Muscle of back (tissue), 11 donors: ENCODE results near the gene SNX11. TPM values are rescaled to one million over a fixed set of nuclear protein-coding genes. Genes with fewer than 3 reads are reported as not detected.

Experiments used
- DNase-seq, 3 donors: peaks; one replicate each; pipeline versions ENCODE4 v3.0.0 to v3.0.0-alpha.2; 2013
- polyA plus RNA-seq, 10 donors: library from polyadenylated mRNA; unstranded; fragments of 120-200 nt; gene quantifications; one replicate each; pipeline ENCODE4 v1.2.1, GENCODE V29; 2013; ENCODE audit not compliant: insufficient read length in 10 of 10

The SNX11 gene
- polyA plus RNA-seq, 10 donors: 9.0 to 11.7 (median 11.0) TPM

GRCh38 chr17:48128400-48128799 lies 20.8 kb downstream of the SNX11 start:
- DNase-seq: no peak

- DNase-seq: no peak
Observed at GRCh38 chr17:48129981-48130380, 22.4 kb downstream of the SNX11 start.

GRCh38 chr17:48131216-48131824 lies 23.8 kb downstream of the SNX11 start:
- DNase-seq: peak; percentile 60 to 81 (median 79)

- DNase-seq: no peak
Observed at GRCh38 chr17:48132385-48132784, 24.8 kb downstream of the SNX11 start.

- DNase-seq: no peak
Observed at GRCh38 chr17:48134912-48135480, 27.4 kb downstream of the SNX11 start.

GRCh38 chr17:48137656-48138055 lies 30.1 kb downstream of the SNX11 start:
- no peak for DNase-seq

- no peak for DNase-seq
Observed at GRCh38 chr17:48139944-48140343, 32.4 kb downstream of the SNX11 start.

GRCh38 chr17:48143629-48144028 lies 36.1 kb downstream of the SNX11 start:
- no peak for DNase-seq

- DNase-seq: no peak
Observed at GRCh38 chr17:48144231-48144630, 36.7 kb downstream of the SNX11 start.

- no peak for DNase-seq
Observed at GRCh38 chr17:48144976-48145798, 37.6 kb downstream of the SNX11 start.

GRCh38 chr17:48148029-48148770 lies 40.6 kb downstream of the SNX11 start:
- DNase-seq: no peak

- DNase-seq: peak in 2 of 3 donors; percentile 16 to 47
Observed at GRCh38 chr17:48148854-48149786, 41.6 kb downstream of the SNX11 start.

GRCh38 chr17:48149787-48150463 lies 42.4 kb downstream of the SNX11 start:
- DNase-seq: no peak

GRCh38 chr17:48150597-48151001 lies 43.0 kb downstream of the SNX11 start:
- no peak for DNase-seq

GRCh38 chr17:48151220-48151619 lies 43.7 kb downstream of the SNX11 start:
- DNase-seq: no peak

- no peak for DNase-seq
Observed at GRCh38 chr17:48152289-48152688, 44.7 kb downstream of the SNX11 start.

- no peak for DNase-seq
Observed at GRCh38 chr17:48153691-48154358, 46.3 kb downstream of the SNX11 start.

GRCh38 chr17:48155889-48156611 lies 48.5 kb downstream of the SNX11 start:
- no peak for DNase-seq

GRCh38 chr17:48159232-48159631 lies 51.7 kb downstream of the SNX11 start:
- DNase-seq: peak in 1 of 3 donors; percentile 49
